Left forelimb (tissue), 1 donor: ENCODE results near the gene GOLGA6L10.
"Not testable (repeated sequence)": the region's sequence is repeated elsewhere in the genome, so short reads cannot be mapped to it uniquely, and the experiment has no call there.

Experiments
- DNase-seq: peaks from one replicate; pipeline ENCODE4 v3.0.0-alpha.2; 2018; ENCODE audit warnings: low spot score

Gene GOLGA6L10

DNA sequence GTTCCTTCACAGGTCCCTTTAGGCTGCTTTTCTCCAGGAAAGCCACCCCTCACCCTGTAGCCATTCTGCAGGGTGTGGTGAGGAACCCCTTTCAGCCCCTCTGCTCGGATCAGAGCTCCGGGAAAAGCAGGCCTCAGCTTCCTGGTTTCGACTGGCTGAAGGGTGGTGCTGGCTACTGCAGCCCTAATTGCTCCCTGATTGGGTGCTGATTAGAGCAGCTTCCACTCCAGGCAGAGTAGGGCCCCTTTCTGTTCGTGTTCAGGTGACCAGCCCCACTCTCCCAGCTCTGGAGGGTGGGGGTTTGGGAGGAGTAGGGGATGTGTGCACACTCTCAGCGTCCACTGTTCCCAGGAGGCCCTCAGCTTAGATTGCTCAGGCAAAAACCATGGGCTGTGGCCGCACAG is 49.8 kb downstream of the GOLGA6L10 start:
- not testable (repeated sequence) for DNase-seq

DNA sequence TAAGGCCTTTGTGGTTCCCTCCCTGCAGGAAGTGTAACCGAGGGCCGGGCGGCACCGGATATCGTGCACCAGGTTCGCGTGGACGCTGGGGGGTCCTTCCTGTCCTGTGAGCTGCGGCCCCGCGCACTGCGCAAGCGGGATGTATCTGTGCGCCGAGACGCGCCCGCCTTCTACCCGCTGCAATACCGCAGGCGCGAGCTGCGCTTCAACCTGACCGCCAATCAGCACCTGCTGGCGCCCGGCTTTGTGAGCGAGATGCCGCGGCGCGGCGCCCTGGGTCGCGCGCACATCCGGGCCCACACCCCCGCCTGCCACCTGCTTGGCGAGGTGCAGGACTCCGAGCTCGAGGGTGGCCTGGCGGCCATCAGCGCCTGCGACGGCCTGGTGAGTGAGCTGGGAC is 50.8 kb downstream of the GOLGA6L10 start:
- DNase-seq, result no peak

DNA sequence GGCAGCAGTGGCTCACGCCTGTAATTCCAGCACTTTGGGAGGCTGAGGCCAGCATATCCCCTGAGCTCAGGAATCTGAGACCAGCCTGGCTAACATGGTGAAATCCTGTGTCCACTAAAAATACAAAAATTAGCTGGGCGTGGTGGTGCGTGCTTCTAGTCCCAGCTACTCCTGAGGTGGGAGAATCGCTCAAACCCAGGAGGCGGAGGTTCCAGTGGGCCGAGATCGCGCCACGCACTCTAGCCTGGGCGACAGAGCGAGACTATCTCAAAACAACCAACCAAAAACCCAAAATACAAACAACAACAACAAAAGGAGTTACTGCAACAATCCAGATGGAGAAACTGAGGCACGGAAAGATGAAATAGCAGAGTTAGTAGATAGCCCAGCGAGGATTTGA is 51.2 kb downstream of the GOLGA6L10 start:
- DNase-seq, result no peak

DNA sequence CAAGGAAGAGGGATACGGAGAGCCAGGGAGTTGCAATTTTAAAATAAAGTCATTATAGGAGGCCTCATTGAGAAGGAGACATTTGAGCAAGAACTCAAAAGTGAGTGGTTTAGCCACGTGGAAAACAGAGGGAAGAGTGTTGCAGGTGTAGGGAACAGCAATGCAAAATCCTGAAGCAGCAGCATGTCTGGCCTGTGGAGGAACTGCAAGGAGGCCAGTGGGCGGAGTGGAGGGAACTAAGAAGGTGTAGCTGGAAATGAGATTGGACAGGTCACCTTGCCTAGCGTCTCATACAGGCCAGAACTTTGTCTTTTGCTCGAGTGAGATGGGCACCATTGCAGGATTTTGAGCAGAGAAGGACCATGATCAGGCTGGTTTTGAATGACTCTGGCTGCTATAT is 51.7 kb downstream of the GOLGA6L10 start:
- DNase-seq, result no peak

DNA sequence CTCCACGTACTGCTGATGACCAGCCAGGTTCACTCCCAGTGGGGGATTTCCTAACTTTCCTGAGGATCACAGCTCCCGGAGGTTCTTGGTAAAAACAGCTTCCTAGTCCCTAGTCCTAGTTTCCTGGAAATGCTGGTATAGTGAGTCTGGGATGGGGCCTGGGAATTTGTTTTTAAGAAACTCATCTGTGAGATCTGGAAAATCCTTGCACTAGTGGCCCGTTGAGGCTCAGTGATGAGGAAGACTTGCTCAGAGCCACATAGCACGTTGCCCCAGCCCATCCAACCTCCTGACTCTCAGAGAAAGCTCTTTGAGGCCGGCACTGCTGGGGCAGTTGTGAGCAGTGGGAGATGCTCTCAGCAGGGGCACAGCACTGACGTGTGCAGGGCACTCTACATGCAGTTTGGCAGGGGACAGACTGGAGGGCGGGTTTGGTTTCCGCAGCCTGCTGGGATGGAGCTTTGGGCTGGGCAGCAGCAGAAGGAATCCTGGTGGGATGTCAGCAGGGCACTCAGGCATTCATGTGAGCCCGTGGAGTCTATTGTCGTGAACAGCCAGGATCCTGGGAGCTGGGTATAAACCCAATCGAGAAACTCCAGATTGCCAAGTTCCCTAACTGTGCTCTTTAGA is 55.1 kb downstream of the GOLGA6L10 start:
- no peak for DNase-seq

DNA sequence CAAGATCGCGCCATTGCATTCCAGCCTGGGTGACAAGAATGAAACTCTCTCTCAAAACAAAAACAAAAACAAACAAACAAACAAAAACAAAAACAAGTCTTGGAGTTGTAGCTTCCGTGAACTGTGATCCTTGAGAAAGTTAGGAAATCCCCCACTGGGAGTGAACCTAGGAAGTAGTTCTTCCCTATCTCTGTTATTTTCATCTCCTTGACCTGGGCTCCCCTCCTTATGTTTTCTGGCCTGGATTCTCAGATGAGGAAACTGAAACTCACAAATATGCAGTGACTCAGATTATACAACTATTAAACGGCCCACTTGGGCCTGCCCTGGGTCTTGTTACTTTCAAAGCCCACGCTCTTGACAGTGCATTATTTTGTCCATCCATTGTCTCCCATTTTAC is 57.0 kb downstream of the GOLGA6L10 start:
- no peak for DNase-seq
